Neuronal stem cell (in vitro differentiated cells): ENCODE measurements around the gene KCTD10.

ENCODE experiments used
- DNase-seq: peaks from one replicate; pipeline ENCODE4 v3.0.0-alpha.2; 2013; ENCODE audit warnings: low spot score
- H2AFZ ChIP-seq: one replicate; pipeline ENCODE4 v1.6.1; 2013; ENCODE audit warnings: mild to moderate bottlenecking, low read length, inconsistent platforms
- H2AK5ac ChIP-seq: 2 replicates; pipeline ENCODE4 v1.6.1; 2013; ENCODE audit warnings: low read depth, mild to moderate bottlenecking, inconsistent platforms, low read length, moderate library complexity, mixed read lengths
- H2BK120ac ChIP-seq: 2 replicates; pipeline ENCODE4 v1.6.1; 2013; ENCODE audit warnings: low read depth, mild to moderate bottlenecking, inconsistent platforms, low read length, moderate library complexity, mixed read lengths
- H2BK12ac ChIP-seq: one replicate; pipeline ENCODE4 v1.6.1; 2013; ENCODE audit warnings: low read length, inconsistent platforms
- H2BK15ac ChIP-seq: 2 replicates; pipeline ENCODE4 v1.6.1; 2013; ENCODE audit warnings: mild to moderate bottlenecking, low read length, inconsistent platforms, mixed read lengths
- H2BK5ac ChIP-seq: one replicate; pipeline ENCODE4 v1.6.1; 2013; ENCODE audit warnings: inconsistent platforms, mild to moderate bottlenecking, low read length, moderate library complexity
- H3K14ac ChIP-seq: one replicate; pipeline ENCODE4 v1.6.1; 2013; ENCODE audit warnings: low read length, inconsistent platforms
- H3K18ac ChIP-seq: 2 replicates; pipeline ENCODE4 v1.6.1; 2013; ENCODE audit warnings: low read length, inconsistent platforms
- H3K23ac ChIP-seq: 2 replicates; pipeline ENCODE4 v1.6.1; 2013; ENCODE audit warnings: low read depth, mild to moderate bottlenecking, mixed read lengths, low read length, inconsistent platforms; ENCODE audit not compliant: poor library complexity
- H3K27ac ChIP-seq: replicated peaks from 3 replicates; pipeline ENCODE4 v1.5.1; 2013; ENCODE audit warnings: low read length, inconsistent platforms
- H3K27me3 ChIP-seq, 3 experiments: 2 replicates each; pipeline ENCODE4 v1.6.1; 2013; ENCODE audit warnings: low read length in 3 of 3, mild to moderate bottlenecking in 2 of 3, inconsistent platforms in 1 of 3, low read depth in 1 of 3, mixed read lengths in 1 of 3, moderate library complexity in 1 of 3; ENCODE audit not compliant: control insufficient read depth in 3 of 3, insufficient read depth in 3 of 3
- H3K36me3 ChIP-seq, 2 donors: replicated peaks in 1 of 2; 2 replicates each; pipeline ENCODE4 v1.6.1; 2013; ENCODE audit warnings: low read length in 2 of 2; ENCODE audit not compliant: control insufficient read depth in 2 of 2, insufficient read depth in 2 of 2
- H3K4ac ChIP-seq: 2 replicates; pipeline ENCODE4 v1.6.1; 2013; ENCODE audit warnings: inconsistent platforms, mild to moderate bottlenecking, low read length, moderate library complexity
- H3K4me1 ChIP-seq, 2 donors: 1 replicate in 1 of 2; 2 replicates in 1 of 2; pipeline ENCODE4 v1.6.1; 2013; ENCODE audit warnings: low read length in 2 of 2, low read depth in 1 of 2; ENCODE audit not compliant: control insufficient read depth in 2 of 2, insufficient read depth in 1 of 2
- H3K4me2 ChIP-seq: one replicate; pipeline ENCODE4 v1.6.1; 2013; ENCODE audit warnings: mild to moderate bottlenecking, low read length, inconsistent platforms; ENCODE audit not compliant: insufficient read depth, poor library complexity, severe bottlenecking
- H3K4me3 ChIP-seq, 2 donors: 2 replicates each; pipeline ENCODE4 v1.5.1; 2013; ENCODE audit warnings: low read length in 2 of 2, mild to moderate bottlenecking in 2 of 2, inconsistent platforms in 1 of 2, moderate library complexity in 1 of 2
- H3K79me1 ChIP-seq: one replicate; pipeline ENCODE4 v1.6.1; 2013; ENCODE audit warnings: low read depth, mild to moderate bottlenecking, inconsistent platforms, low read length, moderate library complexity
- H3K9ac ChIP-seq: one replicate; pipeline ENCODE4 v1.6.1; 2013; ENCODE audit warnings: mild to moderate bottlenecking, low read depth, low read length, inconsistent platforms; ENCODE audit not compliant: poor library complexity
- H3K9me3 ChIP-seq, 2 donors: replicated peaks in 1 of 2; 2 replicates each; pipeline versions ENCODE3 to v1.6.1; 2013; ENCODE audit warnings: low read length in 2 of 2, mild to moderate bottlenecking in 2 of 2, inconsistent platforms in 1 of 2, low read depth in 1 of 2, mixed read lengths in 1 of 2, moderate library complexity in 1 of 2; ENCODE audit not compliant: control insufficient read depth in 2 of 2, insufficient read depth in 1 of 2
- H4K8ac ChIP-seq: one replicate; pipeline ENCODE4 v1.6.1; 2013; ENCODE audit warnings: low read depth, mild to moderate bottlenecking, inconsistent platforms, low read length, moderate library complexity
- H4K91ac ChIP-seq: one replicate; pipeline ENCODE4 v1.6.1; 2013; ENCODE audit warnings: low read length, low read depth, mild to moderate bottlenecking, inconsistent platforms; ENCODE audit not compliant: poor library complexity
- WGBS, 2 donors: extraction: QIAGEN DNeasy Blood & Tissue Kit; methylation state at CpG; one replicate each; pipeline ENCODE4 v1.1.7; 2013; ENCODE audit warnings: missing lambda C conversion rate in 2 of 2, mixed read lengths in 1 of 2; ENCODE audit not compliant: insufficient read length in 2 of 2, insufficient replicate concordance in 1 of 2; ENCODE audit errors: extremely low coverage in 2 of 2; 5-methylcytosine and 5-hydroxymethylcytosine counted together

KCTD10 gene

GRCh38 chr12:109489016-109489954 lies 12.2 kb upstream of the KCTD10 start:
- no peak overlapping the region for H2AK5ac ChIP-seq
- no peak overlapping the region for H3K9ac ChIP-seq
- no peaks in the 10 kb centered on the region for H3K4me1 ChIP-seq
- H4K91ac ChIP-seq: no peak overlapping the region
- H3K4me3 ChIP-seq: no peak overlapping the region
- H4K8ac ChIP-seq: no peak overlapping the region
- no peak overlapping the region for H3K14ac ChIP-seq
- no peaks in the 10 kb centered on the region for H3K27me3 ChIP-seq
- no peak overlapping the region for H3K23ac ChIP-seq
- H2AFZ ChIP-seq: no peak overlapping the region
- H3K4ac ChIP-seq: no peak overlapping the region
- no peaks in the 10 kb centered on the region for H3K9me3 ChIP-seq
- H3K18ac ChIP-seq: no peak overlapping the region
- no peak overlapping the region for H3K27ac ChIP-seq
- no peaks in the 10 kb centered on the region for H3K79me1 ChIP-seq
- no peak for DNase-seq
- no peak overlapping the region for H2BK12ac ChIP-seq
- no CpG with 5 or more reads among the region's 14 CpGs for WGBS, 2 donors
- H2BK15ac ChIP-seq: no peak overlapping the region
- no peak overlapping the region for H3K4me2 ChIP-seq
- H2BK120ac ChIP-seq: no peak overlapping the region
- H2BK5ac ChIP-seq: no peak overlapping the region
- H3K36me3 ChIP-seq: peaks cover 43 to 99% of the 10 kb centered on the region in 2 donors

GRCh38 chr12:109488051-109488665 lies 11.1 kb upstream of the KCTD10 start:
- Histone ChIP-seq H2BK12ac (no peak overlapping the region), H3K23ac (no peak overlapping the region), H2BK15ac (no peak overlapping the region), H2AK5ac (no peak overlapping the region), H3K4ac (no peak overlapping the region), H2BK120ac (no peak overlapping the region), H3K27ac (no peak overlapping the region), H3K4me1 (no peaks in the 10 kb centered on the region), H3K4me3 (no peak overlapping the region), H4K91ac (no peak overlapping the region), H3K9me3 (no peaks in the 10 kb centered on the region), H3K27me3 (no peaks in the 10 kb centered on the region), H4K8ac (no peak overlapping the region), H3K36me3 (peaks cover 42 to 99% of the 10 kb centered on the region in 2 donors), H3K14ac (no peak overlapping the region), H3K9ac (no peak overlapping the region), H3K4me2 (no peak overlapping the region), H2AFZ (no peak overlapping the region), H3K79me1 (no peaks in the 10 kb centered on the region), H3K18ac (no peak overlapping the region), H2BK5ac (no peak overlapping the region)
- no CpG with 5 or more reads among the region's 7 CpGs for WGBS, 2 donors
- no peak for DNase-seq

GRCh38 chr12:109487181-109488050 lies 10.3 kb upstream of the KCTD10 start:
- peaks cover 40 to 98% of the 10 kb centered on the region in 2 donors for H3K36me3 ChIP-seq
- no peak overlapping the region for H3K14ac ChIP-seq
- H3K9ac ChIP-seq: no peak overlapping the region
- H2BK12ac ChIP-seq: no peak overlapping the region
- no peak overlapping the region for H3K4me2 ChIP-seq
- H3K23ac ChIP-seq: no peak overlapping the region
- no peak overlapping the region for H3K4me3 ChIP-seq
- no peak overlapping the region for H2AK5ac ChIP-seq
- H3K9me3 ChIP-seq: no peaks in the 10 kb centered on the region
- WGBS, 2 donors: no CpG with 5 or more reads among the region's 9 CpGs
- no peak overlapping the region for H2AFZ ChIP-seq
- no peak overlapping the region for H3K4ac ChIP-seq
- H4K8ac ChIP-seq: no peak overlapping the region
- H2BK15ac ChIP-seq: no peak overlapping the region
- no peak overlapping the region for H3K18ac ChIP-seq
- DNase-seq: no peak
- H3K4me1 ChIP-seq: no peaks in the 10 kb centered on the region
- no peak overlapping the region for H2BK120ac ChIP-seq
- no peaks in the 10 kb centered on the region for H3K27me3 ChIP-seq
- H3K79me1 ChIP-seq: no peaks in the 10 kb centered on the region
- no peak overlapping the region for H2BK5ac ChIP-seq
- no peak overlapping the region for H4K91ac ChIP-seq
- no peak overlapping the region for H3K27ac ChIP-seq
